Osteocyte (in vitro differentiated cells): Measurements from ENCODE around the gene EMID1. TPM values are rescaled to one million over a fixed set of nuclear protein-coding genes. Genes with fewer than 3 reads are reported as not detected.

Source experiments
- DNase-seq: peaks from one replicate; pipeline ENCODE4 v3.0.0; 2021; ENCODE audit warnings: mixed read lengths; ENCODE audit not compliant: unreplicated experiment; ENCODE audit errors: extremely low spot score
- H3K27ac Mint-ChIP-seq: one replicate; pipeline ENCODE4 v1.8.0; 2021; ENCODE audit warnings: mild to moderate bottlenecking, mixed read lengths; ENCODE audit not compliant: unreplicated experiment
- H3K27me3 Mint-ChIP-seq: one replicate; pipeline ENCODE4 v1.8.0; 2021; ENCODE audit warnings: mixed read lengths; ENCODE audit not compliant: unreplicated experiment
- H3K36me3 Mint-ChIP-seq: one replicate; pipeline ENCODE4 v1.8.0; 2021; ENCODE audit warnings: mixed read lengths; ENCODE audit not compliant: unreplicated experiment
- H3K4me1 Mint-ChIP-seq: one replicate; pipeline ENCODE4 v1.8.0; 2021; ENCODE audit warnings: mixed read lengths; ENCODE audit not compliant: unreplicated experiment
- H3K4me3 Mint-ChIP-seq: one replicate; pipeline ENCODE4 v1.8.0; 2021; ENCODE audit warnings: mild to moderate bottlenecking, moderate library complexity, mixed read lengths; ENCODE audit not compliant: unreplicated experiment
- H3K9me3 Mint-ChIP-seq: one replicate; pipeline ENCODE4 v1.8.0; 2021; ENCODE audit warnings: mixed read lengths; ENCODE audit not compliant: unreplicated experiment
- CTCF ChIP-seq: fragments of 200-600 bp; sonication (generic); IDR thresholded peaks from 2 replicates; pipeline ENCODE4 v1.5.0; 2021; ENCODE audit warnings: antibody characterized with exemption, mild to moderate bottlenecking, moderate library complexity
- total RNA-seq: library from RNA; stranded (reverse); gene quantifications from 2 replicates; pipeline ENCODE4 v1.2.1, GENCODE V29; 2021

The EMID1 gene
- total RNA-seq, 1 donor from 2014 or later = 0.51 TPM

- H3K4me3 Mint-ChIP-seq = peak within 1 kb of the TSS; percentile 84
- peak; percentile 65 for TF ChIP-seq CTCF
- no peaks in the 10 kb centered on the region for H3K9me3 Mint-ChIP-seq
- H3K27me3 Mint-ChIP-seq = no peaks in the 10 kb centered on the region
- DNase-seq = peak; percentile 95
- H3K4me1 Mint-ChIP-seq = peaks cover 57% of the 10 kb centered on the region
- H3K27ac Mint-ChIP-seq = peak within 1 kb of the TSS; percentile 85
- H3K36me3 Mint-ChIP-seq = peaks cover 2% of the 10 kb centered on the region
Observed at GRCh38 chr22:29306175-29306834, 100.6 kb downstream of the EMID1 start, which contains the start of gene GAS2L1. Gene GAS2L1 (plus strand): TSS chr22:29306650. CDS start chr22:29308106, 1,456 bp downstream.

- Mint-ChIP-seq H3K4me3 (peak overlapping the region; percentile 84), H3K4me1 (peaks cover 56% of the 10 kb centered on the region), H3K36me3 (no peaks in the 10 kb centered on the region), H3K27me3 (no peaks in the 10 kb centered on the region), H3K9me3 (no peaks in the 10 kb centered on the region), H3K27ac (peak overlapping the region; percentile 85)
- TF ChIP-seq CTCF = peak; percentile 5
- DNase-seq = peak; percentile 94
Observed at GRCh38 chr22:29306835-29307595, 101.3 kb downstream of the EMID1 start.

GRCh38 chr22:29307596-29308147, 102.0 kb downstream of the EMID1 start:
- peaks cover 51% of the 10 kb centered on the region for H3K4me1 Mint-ChIP-seq
- DNase-seq = no peak
- H3K36me3 Mint-ChIP-seq = no peaks in the 10 kb centered on the region
- H3K9me3 Mint-ChIP-seq = no peaks in the 10 kb centered on the region
- no peak for TF ChIP-seq CTCF
- H3K27ac Mint-ChIP-seq = peak overlapping the region; percentile 85
- H3K27me3 Mint-ChIP-seq = no peaks in the 10 kb centered on the region
- H3K4me3 Mint-ChIP-seq = peak overlapping the region; percentile 84

- TF ChIP-seq CTCF = no peak
- peak overlapping the region; percentile 85 for H3K27ac Mint-ChIP-seq
- H3K9me3 Mint-ChIP-seq = no peaks in the 10 kb centered on the region
- no peak for DNase-seq
- peaks cover 46% of the 10 kb centered on the region for H3K4me1 Mint-ChIP-seq
- H3K27me3 Mint-ChIP-seq = no peaks in the 10 kb centered on the region
- peak overlapping the region; percentile 26 for H3K4me3 Mint-ChIP-seq
- H3K36me3 Mint-ChIP-seq = no peaks in the 10 kb centered on the region
Observed at GRCh38 chr22:29308148-29308790, 102.6 kb downstream of the EMID1 start.
